ENCODE results near the gene FOXL2.

The FOXL2 gene

GRCh38 chr3:138944929-138945708, 1.8 kb downstream of the FOXL2 start:
- no peak for DNase-seq

- no peak for DNase-seq
These were observed 2.3 kb downstream of the FOXL2 start for GRCh38 chr3:138944654-138944928.

- DNase-seq, result no peak
These were observed 2.9 kb downstream of the FOXL2 start for GRCh38 chr3:138943724-138944653.

- DNase-seq, result no peak
These were observed 3.9 kb downstream of the FOXL2 start for GRCh38 chr3:138942861-138943623.

- no peak for DNase-seq
These were observed 4.7 kb downstream of the FOXL2 start for GRCh38 chr3:138942271-138942670.

- peak; percentile 27 for DNase-seq
These were observed 5.6 kb downstream of the FOXL2 start for GRCh38 chr3:138941259-138941885.

GRCh38 chr3:138940446-138940845, 6.5 kb downstream of the FOXL2 start:
- no peak for DNase-seq

GRCh38 chr3:138939561-138940241, 7.2 kb downstream of the FOXL2 start:
- DNase-seq, result no peak

- no peak for DNase-seq
These were observed 7.9 kb downstream of the FOXL2 start for GRCh38 chr3:138938877-138939560.

- no peak for DNase-seq
These were observed 8.7 kb downstream of the FOXL2 start for GRCh38 chr3:138938056-138938876.

GRCh38 chr3:138937690-138938055, 9.3 kb downstream of the FOXL2 start:
- DNase-seq, result no peak

GRCh38 chr3:138936741-138937689, 9.9 kb downstream of the FOXL2 start:
- DNase-seq, result no peak

GRCh38 chr3:138935863-138936740, 10.8 kb downstream of the FOXL2 start:
- peak; percentile 53 for DNase-seq

GRCh38 chr3:138935505-138935862, 11.5 kb downstream of the FOXL2 start:
- no peak for DNase-seq

- no peak for DNase-seq
These were observed 12.8 kb downstream of the FOXL2 start for GRCh38 chr3:138933981-138934691.

- no peak for DNase-seq
These were observed 13.8 kb downstream of the FOXL2 start for GRCh38 chr3:138933068-138933668.

- no peak for DNase-seq
These were observed 18.1 kb downstream of the FOXL2 start for GRCh38 chr3:138928727-138929372.
